GM19035 (cell line): ENCODE results near the gene ADAM10.

ENCODE experiments used
- ATAC-seq: cut with Tn5 transposase; IDR thresholded peaks from one replicate; pipeline ENCODE4 v1.9.1; 2021; ENCODE audit not compliant: unreplicated experiment

Gene ADAM10

DNA sequence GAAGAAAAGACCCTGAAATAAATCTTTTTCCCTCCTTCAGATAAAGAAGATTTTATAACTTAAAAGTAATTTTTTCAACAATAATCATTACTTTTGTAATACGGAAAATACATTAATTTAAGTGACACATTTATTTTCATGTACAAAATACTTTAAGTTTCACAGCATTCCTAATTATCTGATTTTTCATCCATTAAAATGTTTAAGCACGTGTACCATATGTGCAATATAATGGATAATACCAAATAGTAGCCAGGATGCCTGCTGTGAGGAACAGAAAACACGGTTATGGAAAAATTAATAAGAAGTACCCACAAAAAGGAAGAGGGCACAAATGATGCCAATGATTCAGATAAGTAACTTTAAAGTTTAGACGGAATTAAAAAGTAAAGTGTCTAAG, 33.5 kb downstream of the ADAM10 start:
- no peak for ATAC-seq

DNA sequence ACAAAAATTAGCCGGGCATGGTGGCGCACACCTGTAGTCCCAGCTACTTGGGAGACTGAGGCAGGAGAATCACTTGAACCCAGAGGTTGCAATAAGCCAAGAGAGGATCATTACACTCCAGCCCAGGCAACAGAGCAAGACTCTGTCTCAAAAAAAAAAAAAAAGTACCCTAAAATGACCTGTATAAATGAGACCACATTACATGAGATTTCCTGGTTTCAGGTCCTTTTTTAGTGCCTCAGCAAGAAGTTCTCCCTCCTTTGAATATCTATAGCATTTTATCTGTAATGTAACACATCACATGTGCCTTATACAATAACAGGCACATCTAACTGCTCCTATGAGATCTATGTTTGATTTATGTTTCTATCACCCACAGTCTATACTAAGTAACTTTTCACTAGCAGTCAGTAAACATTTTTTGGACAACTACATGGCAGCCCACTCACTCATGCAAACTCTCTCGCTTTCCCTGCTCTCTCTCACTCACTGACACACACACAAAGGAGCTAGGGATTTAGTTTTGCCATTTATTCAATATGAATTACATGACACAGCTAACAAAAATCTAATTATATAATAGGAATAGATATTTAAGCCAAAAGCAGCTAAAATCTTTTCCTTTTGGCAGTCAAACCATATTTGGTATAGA, 34.1 kb downstream of the ADAM10 start:
- no peak for ATAC-seq

GRCh38 chr15:58710701-58711100, 38.8 kb downstream of the ADAM10 start:
- no peak for ATAC-seq

- no peak for ATAC-seq
These were observed 42.1 kb downstream of the ADAM10 start for GRCh38 chr15:58707397-58707796.

GRCh38 chr15:58705105-58705504, 44.4 kb downstream of the ADAM10 start:
- ATAC-seq: no peak

DNA sequence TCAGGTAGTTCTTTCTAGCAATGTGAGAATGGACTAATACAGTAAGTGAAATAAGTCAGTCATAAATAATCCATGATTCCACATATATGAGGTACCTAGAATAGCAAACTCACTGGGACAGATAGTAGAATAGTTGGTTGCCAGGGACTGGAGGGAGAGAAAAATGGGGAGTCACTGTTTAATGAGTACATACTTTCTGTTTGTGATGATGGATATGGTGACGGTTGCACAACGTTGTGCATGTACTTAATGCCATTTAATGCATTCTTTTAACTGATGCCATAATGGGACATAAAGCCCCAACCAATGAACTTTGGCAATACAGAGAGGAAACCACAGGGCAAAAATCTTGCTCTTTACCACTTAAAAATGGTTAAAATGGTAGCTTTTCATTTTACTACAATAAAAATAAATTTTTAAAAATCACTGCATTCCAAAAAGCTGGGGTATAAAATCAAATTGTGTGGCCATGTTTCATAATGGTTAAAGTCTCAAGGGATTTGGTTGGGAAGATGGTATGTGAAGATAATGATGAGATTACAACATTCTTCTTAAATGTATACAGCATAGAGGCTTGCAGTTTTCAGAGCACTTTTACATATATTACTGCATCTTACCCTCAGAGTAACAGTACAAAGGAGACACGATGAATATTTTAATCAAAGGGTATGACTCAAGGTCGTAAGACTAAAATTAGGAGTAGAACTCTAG, 45.2 kb downstream of the ADAM10 start:
- ATAC-seq: no peak

- ATAC-seq: no peak
These were observed 45.9 kb downstream of the ADAM10 start for GRCh38 chr15:58703610-58704009.

DNA sequence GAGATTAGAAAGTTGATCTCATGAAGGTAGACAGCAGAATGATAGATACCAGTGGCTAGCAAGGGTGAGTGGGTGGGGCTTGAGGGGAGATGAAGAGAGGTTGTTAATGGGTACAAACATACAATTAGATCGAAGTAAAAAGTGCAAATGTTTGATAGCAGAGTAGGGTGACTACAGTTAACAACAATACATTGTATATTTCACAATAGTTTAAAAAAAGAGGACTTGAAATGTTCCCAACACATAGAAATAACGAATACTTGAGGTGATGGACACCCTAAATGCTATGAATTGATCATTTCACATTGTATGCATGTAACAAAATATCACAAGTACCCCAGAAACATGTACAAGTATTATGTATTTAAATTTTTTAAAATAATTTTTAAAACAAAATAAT, 47.3 kb downstream of the ADAM10 start:
- ATAC-seq: no peak

- ATAC-seq: no peak
These were observed 48.1 kb downstream of the ADAM10 start for GRCh38 chr15:58701376-58701775.

GRCh38 chr15:58699769-58700168, 49.7 kb downstream of the ADAM10 start:
- ATAC-seq: no peak

DNA sequence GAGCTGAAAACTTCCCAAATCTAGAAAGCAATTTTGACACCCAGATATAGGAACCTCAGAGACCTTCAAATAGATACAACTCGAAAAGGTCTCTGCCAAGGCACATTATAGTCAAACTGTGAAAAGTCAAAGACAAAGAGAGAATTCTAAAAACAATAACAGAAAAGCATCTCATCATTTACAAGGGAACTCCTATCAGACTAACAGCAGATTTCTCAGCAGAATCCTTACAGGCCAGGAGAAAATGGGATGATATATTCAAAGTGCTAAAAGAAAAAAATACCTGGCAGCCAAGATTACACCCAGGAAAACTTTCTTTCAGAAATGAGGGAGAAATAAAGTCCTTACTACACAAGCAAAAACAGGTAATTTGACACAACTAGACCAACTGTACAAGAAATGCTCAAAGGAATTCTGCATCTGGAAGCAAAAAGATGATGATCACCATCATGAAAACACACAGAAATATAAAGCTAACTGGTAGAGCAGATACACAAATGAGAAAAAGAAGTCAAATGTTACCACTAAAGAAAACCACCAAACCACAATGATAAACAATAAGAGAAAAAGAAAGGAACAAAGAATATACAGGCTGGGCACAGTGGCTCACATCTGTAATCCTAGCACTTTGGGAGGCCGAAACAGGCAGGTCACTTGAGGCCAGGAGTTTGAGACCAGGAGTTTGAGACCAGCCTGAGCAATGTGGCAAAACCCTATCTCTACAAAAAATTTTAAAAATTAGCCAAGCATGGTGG, 50.4 kb downstream of the ADAM10 start:
- no peak for ATAC-seq

DNA sequence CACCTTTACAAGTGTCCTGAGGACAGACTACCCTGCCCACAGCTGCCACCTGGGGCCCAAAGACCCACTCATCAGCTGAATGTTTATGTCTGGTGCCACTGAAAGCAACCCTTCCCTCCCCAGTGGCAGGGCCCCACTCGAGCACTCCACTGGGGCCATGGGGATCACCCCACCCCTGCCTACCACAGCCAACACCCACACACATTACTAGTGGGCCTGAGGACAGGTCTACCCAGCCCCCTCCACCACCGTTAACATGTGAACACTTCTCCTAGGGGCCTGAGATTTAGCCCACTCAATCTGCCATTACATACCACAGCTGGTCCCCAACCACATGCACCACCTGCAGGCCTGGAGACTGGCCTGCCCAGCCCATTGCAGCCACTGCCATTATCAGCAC, 52.3 kb downstream of the ADAM10 start:
- ATAC-seq: no peak

DNA sequence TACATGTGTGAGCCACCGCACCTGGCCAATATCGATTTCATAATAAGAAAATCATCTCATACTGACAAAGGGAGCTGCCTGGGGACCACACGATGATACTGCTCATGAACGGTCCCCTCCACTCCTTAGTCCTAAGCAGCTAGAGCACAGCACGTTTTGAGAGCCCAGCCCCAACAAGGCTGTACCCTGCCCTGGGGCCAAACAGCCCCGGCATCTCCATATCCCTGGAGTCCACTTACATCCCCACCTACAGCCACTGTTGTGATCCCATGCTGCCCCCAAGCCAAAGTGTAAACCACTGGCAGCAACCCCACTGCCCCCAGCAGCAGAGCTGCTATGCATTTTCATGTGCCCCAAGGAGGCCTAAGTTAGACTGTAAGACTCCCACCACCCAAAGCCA, 52.8 kb downstream of the ADAM10 start:
- no peak for ATAC-seq

DNA sequence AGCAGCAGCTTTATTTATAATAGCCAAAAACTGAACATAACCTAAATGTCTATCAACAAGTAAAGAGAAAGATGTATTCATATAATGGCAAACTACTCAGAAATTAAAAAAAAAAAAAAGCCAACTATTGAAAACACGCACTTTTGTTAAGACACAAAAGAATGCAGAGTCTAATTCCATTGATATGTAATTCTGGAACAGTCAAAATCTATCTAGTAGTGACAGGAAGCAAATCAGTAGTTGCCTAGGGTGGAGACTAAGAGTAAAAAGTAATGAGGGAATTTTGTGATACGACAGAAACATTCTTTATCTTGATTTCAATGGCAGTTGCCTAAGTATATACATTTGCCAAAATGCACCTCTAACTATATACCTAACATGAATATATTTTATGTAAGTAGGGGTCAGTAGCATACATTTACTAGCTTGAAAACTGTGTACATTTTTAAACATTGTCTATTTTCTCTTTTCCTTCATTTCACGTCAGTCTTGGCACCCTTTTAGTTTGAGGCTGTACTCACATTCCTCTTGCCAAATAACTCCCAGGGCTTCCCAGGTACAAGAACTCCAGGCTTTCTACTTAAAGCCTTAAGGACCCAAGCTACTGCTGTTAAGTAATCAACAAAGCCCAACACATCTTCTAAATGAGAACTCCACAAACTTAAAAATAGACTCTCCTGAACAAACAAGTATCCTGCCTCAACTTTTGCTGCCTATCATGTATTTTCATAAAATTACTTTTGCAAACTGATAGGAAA, 54.7 kb downstream of the ADAM10 start:
- no peak for ATAC-seq

- no peak for ATAC-seq
These were observed 58.8 kb downstream of the ADAM10 start for GRCh38 chr15:58690703-58691102.

DNA sequence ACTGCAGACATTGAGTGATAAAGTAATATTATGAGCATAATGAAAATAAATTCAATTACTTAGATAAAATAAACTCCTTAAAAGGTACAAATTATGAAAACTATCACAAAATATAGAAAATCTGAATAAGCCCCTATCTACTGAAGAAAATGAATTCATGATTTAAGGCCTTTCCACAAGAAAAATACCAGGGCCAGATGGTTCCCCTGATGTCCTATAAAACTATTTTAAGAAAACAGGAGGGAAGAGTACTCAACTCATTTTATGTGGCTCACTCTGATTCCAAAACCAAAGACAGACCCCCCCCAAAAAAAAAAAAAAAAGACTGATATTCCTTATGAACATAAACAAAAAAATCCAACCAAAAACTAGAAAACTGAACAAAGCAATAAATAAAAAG, 59.9 kb downstream of the ADAM10 start:
- no peak for ATAC-seq

DNA sequence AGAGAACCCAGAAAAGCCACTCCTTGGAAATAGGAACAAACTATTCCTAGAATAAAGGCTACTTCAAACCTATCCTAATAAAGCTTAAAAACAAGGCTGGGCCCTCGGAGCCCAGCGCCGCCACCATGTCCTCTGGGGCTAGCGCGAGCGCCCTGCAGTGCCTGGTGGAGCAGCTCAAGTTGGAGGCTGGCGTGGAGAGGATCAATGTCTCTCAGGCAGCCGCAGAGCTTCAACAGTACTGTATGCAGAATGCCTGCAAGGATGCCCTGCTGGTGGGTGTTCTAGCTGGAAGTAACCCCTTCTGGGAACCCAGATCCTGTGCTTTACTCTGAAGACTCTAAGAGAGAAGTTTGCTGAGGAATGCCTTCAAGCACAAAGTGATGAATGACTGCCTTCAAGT, 63.2 kb downstream of the ADAM10 start:
- ATAC-seq: no peak

DNA sequence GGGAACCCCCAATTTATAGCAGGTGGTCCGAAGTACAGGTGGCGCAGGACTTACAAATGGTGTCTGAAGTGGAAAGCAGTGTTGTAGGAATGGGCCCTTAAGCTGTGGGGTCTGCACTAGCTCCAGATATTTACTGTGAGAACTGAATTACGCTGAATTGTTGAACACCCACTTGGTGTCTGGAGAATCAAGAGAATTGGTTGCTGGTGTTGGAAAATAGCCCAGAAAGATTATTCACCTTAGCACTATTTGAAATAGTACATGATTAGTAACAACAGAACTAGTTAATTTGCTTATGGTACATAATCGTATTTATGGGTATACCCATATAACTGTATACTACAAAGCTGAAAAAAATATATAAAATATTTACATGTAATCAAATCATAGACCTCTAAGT, 64.8 kb downstream of the ADAM10 start:
- ATAC-seq: no peak

- ATAC-seq: no peak
These were observed 65.3 kb downstream of the ADAM10 start for GRCh38 chr15:58684036-58684710.

DNA sequence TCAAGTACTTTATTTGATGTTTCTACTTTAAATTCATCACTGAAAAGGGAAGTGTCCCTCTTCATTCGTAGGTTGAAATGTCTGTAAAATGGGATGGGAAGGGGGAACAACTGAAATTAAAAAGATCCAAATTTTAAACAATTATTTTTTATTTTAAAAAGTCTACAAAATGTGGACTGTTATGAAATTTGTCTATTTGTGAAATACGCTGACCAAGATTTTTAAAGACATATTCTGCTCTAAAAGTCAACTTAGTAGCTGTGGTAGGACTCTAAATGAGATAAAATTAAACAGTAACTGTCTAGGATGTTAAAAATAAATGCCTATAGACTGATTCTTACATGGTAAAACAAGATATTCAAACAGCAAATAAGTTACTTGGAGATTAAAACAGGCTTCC, 67.3 kb downstream of the ADAM10 start:
- ATAC-seq: no peak

DNA sequence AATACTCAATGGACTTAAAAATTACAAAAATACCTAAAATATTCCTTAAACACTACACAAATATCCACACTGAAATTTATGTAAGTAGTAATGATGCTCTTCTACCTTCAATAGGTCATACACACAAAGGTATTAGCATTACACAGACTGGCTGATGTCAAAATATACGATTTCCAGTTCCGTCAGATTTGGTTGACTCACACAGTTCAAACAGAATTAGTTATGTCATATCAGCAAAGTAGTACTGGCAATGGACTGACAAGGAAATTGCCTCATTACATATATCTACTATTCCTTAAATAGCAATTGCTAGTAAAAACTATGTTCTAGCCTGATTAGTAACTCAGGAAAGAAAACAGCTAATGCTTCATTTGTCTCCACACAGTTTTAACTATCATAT, 70.8 kb downstream of the ADAM10 start:
- ATAC-seq: no peak
